MCF 10A (cell line): ENCODE data around the gene WNT3. TPM values are rescaled to one million over a fixed set of nuclear protein-coding genes. Genes with fewer than 3 reads are reported as not detected.
A peak's percentile ranks its signal among the peaks of the same experiment; 100 is the strongest.

Source experiments
- BruUV-seq: library from RNA; stranded (reverse); fragments of 400-500 nt; replicated peaks from 2 replicates; lab custom pipeline; 2021; lab: Mats Ljungman, UMichigan
- CTCF ChIA-PET: fragments of 300-600 bp; sonication (Branson Sonifier 250); formaldehyde crosslinking; extraction: SDS; loops from one replicate; lab custom pipeline; 2021; ENCODE audit warnings: antibody characterized with exemption, inconsistent platforms; lab: Yijun Ruan, JAX
- POLR2A ChIA-PET: fragments of 300-600, 350-650 bp; sonication (Branson Sonifier 250); formaldehyde crosslinking; extraction: SDS; loops from one replicate; lab custom pipeline; 2020; ENCODE audit warnings: antibody characterized with exemption, inconsistent platforms; lab: Yijun Ruan, JAX
- DNase-seq: peaks from one replicate; pipeline ENCODE4 v3.0.0-alpha.2; 2018; ENCODE audit not compliant: unreplicated experiment
- H3K27ac Mint-ChIP-seq: one replicate; pipeline ENCODE4 v1.8.0; 2022; ENCODE audit warnings: mild to moderate bottlenecking, low read depth, mixed read lengths; ENCODE audit not compliant: unreplicated experiment
- H3K27me3 Mint-ChIP-seq: one replicate; pipeline ENCODE4 v1.8.0; 2022; ENCODE audit warnings: mixed read lengths; ENCODE audit not compliant: insufficient read depth, unreplicated experiment
- H3K36me3 Mint-ChIP-seq: one replicate; pipeline ENCODE4 v1.8.0; 2022; ENCODE audit warnings: mild to moderate bottlenecking, moderate library complexity, mixed read lengths; ENCODE audit not compliant: insufficient read depth, unreplicated experiment
- H3K4me1 Mint-ChIP-seq: one replicate; pipeline ENCODE4 v1.8.0; 2022; ENCODE audit warnings: mixed read lengths; ENCODE audit not compliant: insufficient read depth, unreplicated experiment
- H3K4me3 Mint-ChIP-seq: one replicate; pipeline ENCODE4 v1.8.0; 2022; ENCODE audit warnings: mild to moderate bottlenecking, moderate library complexity, mixed read lengths; ENCODE audit not compliant: unreplicated experiment
- H3K9me3 Mint-ChIP-seq: one replicate; pipeline ENCODE4 v1.8.0; 2022; ENCODE audit warnings: mixed read lengths; ENCODE audit not compliant: unreplicated experiment
- CTCF ChIP-seq: fragments of 200-600 bp; IDR thresholded peaks from one replicate; pipeline ENCODE4 v1.8.0; 2022; ENCODE audit warnings: antibody characterized with exemption, mild to moderate bottlenecking; ENCODE audit not compliant: unreplicated experiment
- intact Hi-C: fragments of 100-400 bp; cut with micrococcal nuclease; formaldehyde crosslinking; loops from 2 replicates; pipeline ENCODE4 v1.14.1; 2022
- total RNA-seq: library from RNA; stranded (reverse); gene quantifications from 2 replicates; pipeline ENCODE4 v1.2.3, GENCODE V29; 2022

WNT3 gene
- total RNA-seq, 1 experiment from 2014 or later = 2.4 TPM

GRCh38 chr17:46787478-46787877 lies 31.0 kb downstream of the WNT3 start:
- intact Hi-C loops = no loop called here
- no peak for DNase-seq
- Mint-ChIP-seq H3K9me3 (no peaks in the 10 kb centered on the region), H3K27ac (no peak overlapping the region), H3K4me3 (no peak overlapping the region), H3K27me3 (peaks cover 15% of the 10 kb centered on the region), H3K4me1 (peaks cover under 1% of the 10 kb centered on the region), H3K36me3 (no peaks in the 10 kb centered on the region)
- no peak for TF ChIP-seq CTCF
- POLR2A ChIA-PET = no interaction called here
- BruUV-seq = no TSS peak
- CTCF ChIA-PET = no interaction called here

GRCh38 chr17:46785696-46786095 lies 32.8 kb downstream of the WNT3 start:
- intact Hi-C loops = no loop called here
- no TSS peak for BruUV-seq
- CTCF ChIA-PET = interaction anchor here (1.3 kb wide), 1 partner anchor 49 kb away, joined by 3 read pairs; no protein-coding TSS in a partner anchor
- no peak for DNase-seq
- Mint-ChIP-seq H3K4me1 (peaks cover 6% of the 10 kb centered on the region), H3K27ac (no peak overlapping the region), H3K9me3 (no peaks in the 10 kb centered on the region), H3K27me3 (peaks cover 2% of the 10 kb centered on the region), H3K4me3 (no peak overlapping the region), H3K36me3 (no peaks in the 10 kb centered on the region)
- POLR2A ChIA-PET = no interaction called here
- TF ChIP-seq CTCF = no peak

GRCh38 chr17:46783031-46783593 lies 35.4 kb downstream of the WNT3 start:
- CTCF ChIA-PET = interaction anchor here (0.6 to 1.0 kb wide), 4 partner anchors 15 to 27 kb away, joined by 3 read pairs; no protein-coding TSS in a partner anchor
- DNase-seq = peak; percentile 37
- Mint-ChIP-seq H3K36me3 (no peaks in the 10 kb centered on the region), H3K27ac (no peak overlapping the region), H3K4me1 (peaks cover 6% of the 10 kb centered on the region), H3K4me3 (no peak overlapping the region), H3K27me3 (no peaks in the 10 kb centered on the region), H3K9me3 (no peaks in the 10 kb centered on the region)
- TF ChIP-seq CTCF = no peak
- no TSS peak for BruUV-seq
- intact Hi-C loops = no loop called here
- POLR2A ChIA-PET = no interaction called here

- Mint-ChIP-seq H3K27ac (no peak overlapping the region), H3K36me3 (no peaks in the 10 kb centered on the region), H3K27me3 (no peaks in the 10 kb centered on the region), H3K4me1 (peaks cover 6% of the 10 kb centered on the region), H3K4me3 (no peak overlapping the region), H3K9me3 (no peaks in the 10 kb centered on the region)
- TF ChIP-seq CTCF = peak; percentile 82
- BruUV-seq = no TSS peak
- intact Hi-C loops = no loop called here
- ChIA-PET POLR2A (no interaction called here), CTCF (interaction anchor here (0.6 to 1.0 kb wide), 3 partner anchors 15 to 17 kb away, joined by 3 read pairs; no protein-coding TSS in a partner anchor)
- DNase-seq = peak; percentile 68
Measured at GRCh38 chr17:46782250-46782953, 36.1 kb downstream of the WNT3 start.
